ENCODE results near the gene RGS11. TPM values are rescaled to one million over a fixed set of nuclear protein-coding genes. Genes with fewer than 3 reads are reported as not detected.

The RGS11 gene
- total RNA-seq, 1 experiment from 2014 or later = 2.9 TPM

GRCh38 chr16:297832-298231, 22.1 kb upstream of the RGS11 start:
- Histone ChIP-seq H3K27me3 (ENCODE audit: insufficient read depth, low read length) (no peaks in the 10 kb centered on the region), H2BK12ac (ENCODE audit: insufficient read length, low read depth, low read length) (no peak overlapping the region), H2AFZ (ENCODE audit: low read length) (no peak overlapping the region), H3T11ph (ENCODE audit: low read length) (no peak overlapping the region), H3K4me2 (ENCODE audit: insufficient read depth, insufficient read length, low read length) (no peak overlapping the region), H3K23me2 (ENCODE audit: insufficient read length, low read depth, low read length, poor library complexity, severe bottlenecking) (no peaks in the 10 kb centered on the region), H3K23ac (ENCODE audit: insufficient read length, low read depth, low read length) (no peak overlapping the region), H3K27ac (ENCODE audit: insufficient read length, low read depth, low read length) (no peak overlapping the region), H4K8ac (replicated peaks; ENCODE audit: insufficient read length, low read depth, low read length) (no peak overlapping the region), H3K4ac (ENCODE audit: low read depth, low read length) (no peak overlapping the region), H3K18ac (ENCODE audit: insufficient read length, low read depth, low read length) (no peak overlapping the region), H2BK120ac (ENCODE audit: low read depth, low read length, poor library complexity, severe bottlenecking) (no peak overlapping the region), H3K4me1 (ENCODE audit: insufficient read depth, low read length) (no peaks in the 10 kb centered on the region), H4K5ac (ENCODE audit: insufficient read length, low read depth, low read length) (no peak overlapping the region), H2BK15ac (ENCODE audit: low read depth, low read length) (no peak overlapping the region), H3K79me1 (ENCODE audit: insufficient read depth, low read depth, low read length, poor library complexity, severe bottlenecking) (no peaks in the 10 kb centered on the region), H2AK5ac (ENCODE audit: insufficient read length, low read length) (no peak overlapping the region), H4K91ac (ENCODE audit: insufficient read length, low read depth, low read length) (no peak overlapping the region), H3K56ac (ENCODE audit: insufficient read length, low read depth, low read length) (no peak overlapping the region), H3K79me2 (ENCODE audit: insufficient read depth, low read length) (no peaks in the 10 kb centered on the region), H3K14ac (ENCODE audit: insufficient read depth, low read length) (no peak overlapping the region), H4K20me1 (ENCODE audit: control insufficient read depth, insufficient read depth, insufficient read length) (no peaks in the 10 kb centered on the region), H3K9ac (ENCODE audit: extremely low read depth, insufficient read length, low read length) (no peak overlapping the region), H3K9me3 (ENCODE audit: control insufficient read depth, low read depth, low read length) (no peaks in the 10 kb centered on the region), H2BK20ac (ENCODE audit: low read depth, low read length, poor library complexity, severe bottlenecking) (no peak overlapping the region), H2BK5ac (ENCODE audit: insufficient read length, low read length) (no peak overlapping the region)
- H3K9me3 Mint-ChIP-seq = no peaks in the 10 kb centered on the region
- no peaks in the 10 kb centered on the region for H3K27me3 Mint-ChIP-seq (ENCODE audit: low read depth)
- H3K4me3 Mint-ChIP-seq = no peak overlapping the region
- H3K27ac Mint-ChIP-seq = no peak overlapping the region
- peaks cover 6 to 31% (median 20%) of the 10 kb centered on the region in 3 experiments; a peak in 6 of 7 replicates for H3K36me3 Mint-ChIP-seq (ENCODE audit: insufficient read depth in 1 of 3, low read depth in 3 of 3)
- H3K4me1 Mint-ChIP-seq = no peaks in the 10 kb centered on the region
- no peak for DNase-seq
- TF ChIP-seq CTCF (conservative IDR thresholded peaks at IDR 0.05) = no peak
- no CpG with 5 or more reads among the region's 32 CpGs for WGBS (ENCODE audit: extremely low coverage, insufficient read length, low lambda C conversion rate)
